Measurements from ENCODE around the gene FRMPD1.

FRMPD1 gene

DNA sequence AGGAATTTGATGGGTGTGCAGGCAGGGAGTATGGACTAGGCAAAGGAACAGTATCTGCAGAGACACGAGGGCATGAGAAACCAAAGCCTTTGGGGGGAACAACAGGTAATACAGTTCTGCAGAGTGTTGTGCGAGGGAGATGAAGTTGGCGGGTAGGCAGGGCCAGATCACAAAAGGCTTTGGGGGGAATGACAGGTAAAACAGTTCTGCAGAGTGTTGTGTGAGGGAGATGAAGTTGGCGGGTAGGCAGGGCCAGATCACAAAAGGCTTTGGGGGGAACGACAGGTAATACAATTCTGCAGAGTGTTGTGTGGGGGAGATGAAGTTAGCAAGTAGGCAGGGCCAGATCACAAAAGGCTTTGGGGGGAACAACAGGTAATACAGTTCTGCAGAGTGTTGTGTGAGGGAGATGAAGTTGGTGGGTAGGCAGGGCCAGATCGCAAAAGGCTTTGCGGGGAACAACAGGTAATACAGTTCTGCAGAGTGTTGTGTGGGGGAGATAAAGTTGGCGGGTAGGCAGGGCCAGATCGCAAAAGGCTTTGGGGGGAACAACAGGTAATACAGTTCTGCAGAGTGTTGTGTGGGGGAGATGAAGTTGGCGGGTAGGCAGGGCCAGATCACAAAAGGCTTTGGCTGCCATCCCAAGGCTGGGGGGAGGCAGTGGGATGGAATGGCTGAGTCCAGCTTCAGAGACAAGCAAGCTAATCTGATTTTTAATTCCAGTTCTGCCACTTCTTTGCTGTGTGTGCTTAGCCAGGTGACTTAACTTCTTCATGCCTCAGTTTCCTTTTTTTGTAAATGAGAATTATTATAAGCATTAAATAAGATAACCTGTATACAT is 33.0 kb downstream of the FRMPD1 start:
- no peak for DNase-seq (ENCODE audit: low spot score)
- in situ Hi-C loops (cut with MboI; ENCODE audit: low sequenced_read_pairs, unreplicated experiment) = no loop called here
- TF ChIP-seq, protein P1, sequence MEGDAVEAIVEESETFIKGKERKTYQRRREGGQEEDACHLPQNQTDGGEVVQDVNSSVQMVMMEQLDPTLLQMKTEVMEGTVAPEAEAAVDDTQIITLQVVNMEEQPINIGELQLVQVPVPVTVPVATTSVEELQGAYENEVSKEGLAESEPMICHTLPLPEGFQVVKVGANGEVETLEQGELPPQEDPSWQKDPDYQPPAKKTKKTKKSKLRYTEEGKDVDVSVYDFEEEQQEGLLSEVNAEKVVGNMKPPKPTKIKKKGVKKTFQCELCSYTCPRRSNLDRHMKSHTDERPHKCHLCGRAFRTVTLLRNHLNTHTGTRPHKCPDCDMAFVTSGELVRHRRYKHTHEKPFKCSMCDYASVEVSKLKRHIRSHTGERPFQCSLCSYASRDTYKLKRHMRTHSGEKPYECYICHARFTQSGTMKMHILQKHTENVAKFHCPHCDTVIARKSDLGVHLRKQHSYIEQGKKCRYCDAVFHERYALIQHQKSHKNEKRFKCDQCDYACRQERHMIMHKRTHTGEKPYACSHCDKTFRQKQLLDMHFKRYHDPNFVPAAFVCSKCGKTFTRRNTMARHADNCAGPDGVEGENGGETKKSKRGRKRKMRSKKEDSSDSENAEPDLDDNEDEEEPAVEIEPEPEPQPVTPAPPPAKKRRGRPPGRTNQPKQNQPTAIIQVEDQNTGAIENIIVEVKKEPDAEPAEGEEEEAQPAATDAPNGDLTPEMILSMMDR (IDR thresholded peaks at IDR 0.05; ENCODE audit: borderline replicate concordance, control extremely low read depth, extremely low read depth, insufficient read depth, missing control alignments) = no peak

DNA sequence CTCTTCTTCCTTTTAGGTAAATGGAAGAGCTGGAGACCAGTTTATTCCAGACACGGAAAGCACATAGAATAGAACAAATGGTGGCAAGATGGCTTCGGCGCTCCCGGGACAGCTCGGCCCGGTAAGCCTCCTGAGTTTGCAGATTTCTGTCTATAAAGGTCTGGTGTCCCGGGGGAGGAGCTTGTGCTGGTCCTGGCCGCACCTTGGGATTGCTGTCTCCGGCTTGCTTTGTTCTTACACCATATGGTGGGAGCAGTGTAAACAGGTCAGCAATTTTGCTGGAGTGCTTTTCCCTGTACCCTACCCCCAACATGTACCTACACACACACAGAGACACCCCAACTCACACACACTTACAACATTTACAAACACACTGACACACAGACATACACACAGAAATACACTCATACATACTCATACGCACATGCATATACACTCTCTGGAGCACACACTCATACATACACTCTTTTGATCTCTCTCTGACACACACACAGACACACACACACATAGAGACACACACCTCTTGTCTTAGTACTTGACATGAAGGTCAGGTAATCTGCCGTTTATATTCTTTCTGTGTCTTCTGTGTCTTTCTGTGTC is 42.0 kb downstream of the FRMPD1 start:
- TF ChIP-seq, protein P1 (IDR thresholded peaks at IDR 0.05; ENCODE audit: borderline replicate concordance, control extremely low read depth, extremely low read depth, insufficient read depth, missing control alignments) = no peak
- in situ Hi-C loops (cut with MboI; ENCODE audit: low sequenced_read_pairs, unreplicated experiment) = no loop called here
- DNase-seq (ENCODE audit: low spot score) = no peak

DNA sequence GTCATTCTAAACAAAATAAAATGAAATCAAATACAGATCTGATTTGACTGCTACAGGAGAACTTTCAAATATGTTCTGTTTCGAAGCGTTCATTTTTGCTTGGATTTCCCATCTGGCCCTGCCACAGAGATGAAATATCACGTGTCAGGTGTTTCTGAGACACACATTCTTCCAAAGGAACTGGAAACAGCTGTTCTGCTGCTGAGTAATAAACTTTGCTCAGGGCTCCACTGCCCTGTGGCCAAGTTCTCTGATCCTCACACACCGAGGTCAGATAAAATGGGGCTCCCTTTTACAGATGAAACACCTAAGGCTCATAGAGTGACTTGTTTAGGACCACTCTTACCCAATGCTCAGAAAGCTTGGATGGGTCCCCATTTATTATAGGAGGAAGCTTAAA is 42.5 kb downstream of the FRMPD1 start:
- DNase-seq (ENCODE audit: low spot score) = no peak
- in situ Hi-C loops (cut with MboI; ENCODE audit: low sequenced_read_pairs, unreplicated experiment) = no loop called here

DNA sequence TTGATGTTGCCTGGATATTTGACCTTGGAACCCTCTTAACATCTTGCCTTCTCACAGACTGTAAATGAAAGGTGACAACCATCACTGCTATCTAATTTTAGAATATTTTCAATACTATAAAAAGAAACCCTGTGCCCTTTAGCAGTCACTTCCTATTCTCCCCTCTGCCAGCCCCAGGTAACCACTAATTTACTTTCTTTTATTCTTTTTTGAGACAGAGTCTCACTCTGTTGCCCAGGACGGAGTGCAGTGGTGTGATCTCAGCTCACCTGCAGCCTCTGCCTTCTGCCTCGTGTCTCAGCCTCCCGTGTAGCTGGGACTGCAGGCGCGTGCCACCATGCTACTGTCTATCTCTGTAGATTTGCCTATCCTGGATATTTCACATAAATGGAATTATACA is 43.6 kb downstream of the FRMPD1 start:
- DNase-seq (ENCODE audit: low spot score) = no peak
- in situ Hi-C loops (cut with MboI; ENCODE audit: low sequenced_read_pairs, unreplicated experiment) = no loop called here
- TF ChIP-seq, protein P1 (IDR thresholded peaks at IDR 0.05; ENCODE audit: borderline replicate concordance, control extremely low read depth, extremely low read depth, insufficient read depth, missing control alignments) = no peak

More for the DNA sequence above, 42.5 kb downstream of the FRMPD1 start:
- TF ChIP-seq, protein P1 (IDR thresholded peaks at IDR 0.05; ENCODE audit: borderline replicate concordance, control extremely low read depth, extremely low read depth, insufficient read depth, missing control alignments) = no peak

DNA sequence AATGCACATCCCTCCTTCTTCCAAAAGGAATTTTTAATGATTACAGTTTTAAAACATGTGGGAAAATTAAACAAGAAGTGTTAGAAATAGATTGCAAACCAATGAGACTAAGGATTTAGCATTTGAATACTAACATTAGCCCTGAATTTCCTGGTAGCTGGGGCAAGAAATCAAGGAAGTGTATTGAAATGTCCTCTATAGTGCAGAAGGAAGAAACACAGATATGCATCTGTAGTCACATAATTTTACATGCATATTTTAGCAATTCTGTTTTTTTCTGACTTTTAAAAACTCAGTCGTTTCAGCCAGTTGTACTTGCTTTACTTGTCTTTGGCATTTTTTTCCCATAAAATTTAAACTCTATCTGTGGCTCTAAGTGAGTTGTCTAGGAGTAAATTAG is 45.8 kb downstream of the FRMPD1 start:
- in situ Hi-C loops (cut with MboI; ENCODE audit: low sequenced_read_pairs, unreplicated experiment) = no loop called here
- TF ChIP-seq, protein P1 (IDR thresholded peaks at IDR 0.05; ENCODE audit: borderline replicate concordance, control extremely low read depth, extremely low read depth, insufficient read depth, missing control alignments) = no peak
- no peak for DNase-seq (ENCODE audit: low spot score)

DNA sequence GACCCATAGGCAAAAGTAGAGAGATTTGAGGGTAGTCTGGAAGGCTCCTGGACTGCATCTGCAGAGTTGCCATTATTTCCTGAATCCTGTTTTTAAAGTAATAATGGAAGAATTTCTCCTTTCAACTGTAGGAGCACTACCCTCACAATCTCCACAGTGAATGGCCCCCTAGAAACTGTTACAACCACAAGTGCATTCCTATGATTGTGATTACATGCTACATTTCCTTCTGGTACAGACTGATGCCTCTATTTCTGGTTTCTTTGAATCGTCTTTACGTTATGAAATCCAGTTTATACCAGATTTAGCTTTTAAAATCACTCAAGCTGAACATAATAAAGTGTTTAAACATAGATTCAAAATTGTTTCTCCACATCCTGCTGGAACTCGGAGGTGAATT is 49.4 kb downstream of the FRMPD1 start:
- in situ Hi-C loops (cut with MboI; ENCODE audit: low sequenced_read_pairs, unreplicated experiment) = no loop called here
- TF ChIP-seq, protein P1 (IDR thresholded peaks at IDR 0.05; ENCODE audit: borderline replicate concordance, control extremely low read depth, extremely low read depth, insufficient read depth, missing control alignments) = no peak
- DNase-seq (ENCODE audit: low spot score) = no peak

All from GM13976 (cell line).